Measurements from ENCODE around the gene ZNF383.
"Not testable (repeated sequence)": the region's sequence is repeated elsewhere in the genome, so short reads cannot be mapped to it uniquely, and the experiment has no call there.

The ZNF383 gene

GRCh38 chr19:37294246-37294645 is 76.2 kb downstream of the ZNF383 start:
- DNase-seq = not testable (repeated sequence)

Data from DMS79 (cell line).